Fibroblast of villous mesenchyme (primary cell): ENCODE results near the gene AHDC1. TPM values are rescaled to one million over a fixed set of nuclear protein-coding genes. Genes with fewer than 3 reads are reported as not detected.

Source experiments
- DNase-seq: peaks from one replicate; pipeline ENCODE4 v3.0.0-alpha.2; 2010; ENCODE audit warnings: low read depth
- H3K4me3 ChIP-seq: 2 replicates; pipeline ENCODE4 v1.5.1; 2011; ENCODE audit warnings: low read depth, mild to moderate bottlenecking, low read length
- CTCF ChIP-seq: IDR thresholded peaks from 2 replicates; pipeline ENCODE4 v1.5.1; 2012; ENCODE audit warnings: low read depth, mild to moderate bottlenecking, low read length; ENCODE audit not compliant: insufficient read depth
- total RNA-seq: library from RNA; depleted of rRNA; stranded (reverse); fragments of >200 nt; gene quantifications from 2 replicates; pipeline ENCODE4 v1.2.3, GENCODE V29; 2012

AHDC1 gene
- 17.1 and 22.5 TPM in 2 replicates for total RNA-seq

GRCh38 chr1:27603681-27604578 is at the start of gene AHDC1:
Gene AHDC1, minus strand, starts transcription at chr1:27604144. Its CDS starts 52,029 bp downstream, at chr1:27552115.
- TF ChIP-seq CTCF, result no peak
- peak; percentile 94 for DNase-seq
- peak within 1 kb of the TSS; percentile 99 for H3K4me3 ChIP-seq

GRCh38 chr1:27652111-27652864 is 48.3 kb upstream of the AHDC1 start:
- no peak for TF ChIP-seq CTCF
- no peak for DNase-seq
- H3K4me3 ChIP-seq, result no peak overlapping the region

- H3K4me3 ChIP-seq, result no peak overlapping the region
- peak; percentile 59 for DNase-seq
- TF ChIP-seq CTCF, result no peak
Measured at GRCh38 chr1:27650539-27651175, 46.7 kb upstream of the AHDC1 start.

GRCh38 chr1:27650171-27650538 is 46.2 kb upstream of the AHDC1 start:
- TF ChIP-seq CTCF, result no peak
- DNase-seq, result no peak
- no peak overlapping the region for H3K4me3 ChIP-seq

GRCh38 chr1:27649306-27649635 is 45.3 kb upstream of the AHDC1 start:
- no peak for TF ChIP-seq CTCF
- no peak for DNase-seq
- no peak overlapping the region for H3K4me3 ChIP-seq

GRCh38 chr1:27648602-27649305 is 44.8 kb upstream of the AHDC1 start:
- no peak for TF ChIP-seq CTCF
- H3K4me3 ChIP-seq, result no peak overlapping the region
- no peak for DNase-seq
